HAP-1 (cell line): ENCODE data around the gene VIT.

Experiments used
- DNase-seq, 2 experiments: peaks; one replicate each; pipeline ENCODE4 v3.0.0-alpha.2; 2016 to 2020; ENCODE audit warnings: low spot score in 2 of 2
- H3K27me3 ChIP-seq: fragments of 250-450 bp; sonication (Bioruptor Pico); 2 replicates; pipeline ENCODE4 v1.5.1; 2020; ENCODE audit warnings: low read depth, mild to moderate bottlenecking, moderate library complexity
- H3K36me3 ChIP-seq: fragments of 250-450 bp; sonication (Bioruptor Pico); replicated peaks from 2 replicates; pipeline ENCODE4 v1.5.1; 2020; ENCODE audit warnings: mild to moderate bottlenecking
- H3K4me1 ChIP-seq: fragments of 250-450 bp; sonication (Bioruptor Pico); 2 replicates; pipeline ENCODE4 v1.5.1; 2020; ENCODE audit warnings: mild to moderate bottlenecking
- H3K4me3 ChIP-seq: fragments of 250-450 bp; sonication (Bioruptor Pico); 2 replicates; pipeline ENCODE4 v1.5.1; 2020; ENCODE audit warnings: mild to moderate bottlenecking, moderate library complexity
- H3K9me3 ChIP-seq: fragments of 250-450 bp; sonication (Bioruptor Pico); 2 replicates; pipeline ENCODE4 v1.5.1; 2020; ENCODE audit warnings: mild to moderate bottlenecking, moderate library complexity
- in situ Hi-C: fragments of 300-500 bp; cut with MboI; formaldehyde crosslinking; loops from 3 replicates; pipeline ENCODE4 v1.14.3; 2020; ENCODE audit warnings: low sequenced_read_pairs, inconsistent platforms, mixed read lengths

VIT gene

GRCh38 chr2:36737131-36737750 is 40.7 kb downstream of the VIT start:
- Histone ChIP-seq H3K27me3 (no peaks in the 10 kb centered on the region), H3K9me3 (no peaks in the 10 kb centered on the region), H3K36me3 (no peaks in the 10 kb centered on the region), H3K4me1 (peaks cover 27% of the 10 kb centered on the region), H3K4me3 (no peak overlapping the region)
- DNase-seq, result peak in 1 of 2 experiments; percentile 31
- in situ Hi-C loops, result no loop called here

- peaks cover 17% of the 10 kb centered on the region for H3K4me1 ChIP-seq
- no peaks in the 10 kb centered on the region for H3K9me3 ChIP-seq
- no peak for DNase-seq
- in situ Hi-C loops, result no loop called here
- no peaks in the 10 kb centered on the region for H3K36me3 ChIP-seq
- H3K27me3 ChIP-seq, result no peaks in the 10 kb centered on the region
- no peak overlapping the region for H3K4me3 ChIP-seq
Observed at GRCh38 chr2:36740061-36740460, 43.6 kb downstream of the VIT start.

GRCh38 chr2:36741188-36741837 is 44.8 kb downstream of the VIT start:
- in situ Hi-C loops, result no loop called here

GRCh38 chr2:36743954-36744353 is 47.4 kb downstream of the VIT start:
- Histone ChIP-seq H3K36me3 (no peaks in the 10 kb centered on the region), H3K9me3 (no peaks in the 10 kb centered on the region), H3K4me1 (no peaks in the 10 kb centered on the region; the same call in 1 of the 2 replicates), H3K27me3 (no peaks in the 10 kb centered on the region), H3K4me3 (no peak overlapping the region)
- in situ Hi-C loops, result no loop called here
- DNase-seq, result no peak

More at GRCh38 chr2:36741188-36741837, 44.8 kb downstream of the VIT start:
- no peaks in the 10 kb centered on the region for H3K36me3 ChIP-seq
- H3K4me1 ChIP-seq, result peaks cover 13% of the 10 kb centered on the region
- no peak overlapping the region for H3K4me3 ChIP-seq
- no peak for DNase-seq
- H3K9me3 ChIP-seq, result no peaks in the 10 kb centered on the region
- H3K27me3 ChIP-seq, result no peaks in the 10 kb centered on the region

- no peak overlapping the region for H3K4me3 ChIP-seq
- H3K27me3 ChIP-seq, result no peaks in the 10 kb centered on the region
- H3K36me3 ChIP-seq, result no peaks in the 10 kb centered on the region
- H3K9me3 ChIP-seq, result no peaks in the 10 kb centered on the region
- DNase-seq, result no peak
- H3K4me1 ChIP-seq, result no peaks in the 10 kb centered on the region; the same call in 1 of the 2 replicates
- in situ Hi-C loops, result no loop called here
Observed at GRCh38 chr2:36748166-36748565, 51.7 kb downstream of the VIT start.

- DNase-seq, result no peak
- Histone ChIP-seq H3K4me1 (no peaks in the 10 kb centered on the region; the same call in 1 of the 2 replicates), H3K27me3 (no peaks in the 10 kb centered on the region), H3K4me3 (no peak overlapping the region), H3K9me3 (no peaks in the 10 kb centered on the region), H3K36me3 (no peaks in the 10 kb centered on the region)
- in situ Hi-C loops, result no loop called here
Observed at GRCh38 chr2:36750101-36750500, 53.6 kb downstream of the VIT start.

- no peak for DNase-seq
- H3K9me3 ChIP-seq, result no peaks in the 10 kb centered on the region
- H3K36me3 ChIP-seq, result no peaks in the 10 kb centered on the region
- in situ Hi-C loops, result no loop called here
- no peak overlapping the region for H3K4me3 ChIP-seq
- no peaks in the 10 kb centered on the region for H3K27me3 ChIP-seq
- H3K4me1 ChIP-seq, result no peaks in the 10 kb centered on the region
Observed at GRCh38 chr2:36753706-36754221, 57.3 kb downstream of the VIT start.

GRCh38 chr2:36754578-36754977 is 58.1 kb downstream of the VIT start:
- no peaks in the 10 kb centered on the region for H3K9me3 ChIP-seq
- H3K36me3 ChIP-seq, result no peaks in the 10 kb centered on the region
- no peak overlapping the region for H3K4me3 ChIP-seq
- in situ Hi-C loops, result no loop called here
- H3K4me1 ChIP-seq, result no peaks in the 10 kb centered on the region
- DNase-seq, result no peak
- H3K27me3 ChIP-seq, result no peaks in the 10 kb centered on the region

GRCh38 chr2:36756438-36756837 is 59.9 kb downstream of the VIT start:
- no peaks in the 10 kb centered on the region for H3K4me1 ChIP-seq
- in situ Hi-C loops, result no loop called here

GRCh38 chr2:36762764-36763490 is 66.4 kb downstream of the VIT start:
- in situ Hi-C loops, result no loop called here
- no peaks in the 10 kb centered on the region for H3K27me3 ChIP-seq
- H3K4me3 ChIP-seq, result no peak overlapping the region

More at GRCh38 chr2:36756438-36756837, 59.9 kb downstream of the VIT start:
- DNase-seq, result no peak
- Histone ChIP-seq H3K4me3 (no peak overlapping the region), H3K9me3 (no peaks in the 10 kb centered on the region), H3K27me3 (no peaks in the 10 kb centered on the region), H3K36me3 (no peaks in the 10 kb centered on the region)

GRCh38 chr2:36769106-36769505 is 72.6 kb downstream of the VIT start:
- Histone ChIP-seq H3K4me1 (peaks cover 6% of the 10 kb centered on the region), H3K27me3 (no peaks in the 10 kb centered on the region), H3K9me3 (no peaks in the 10 kb centered on the region), H3K4me3 (no peak overlapping the region), H3K36me3 (no peaks in the 10 kb centered on the region)
- in situ Hi-C loops, result no loop called here
- DNase-seq, result no peak

More at GRCh38 chr2:36762764-36763490, 66.4 kb downstream of the VIT start:
- Histone ChIP-seq H3K9me3 (no peaks in the 10 kb centered on the region), H3K36me3 (no peaks in the 10 kb centered on the region), H3K4me1 (no peaks in the 10 kb centered on the region)
- no peak for DNase-seq

- DNase-seq, result peak; percentile 70 to 86
- H3K4me1 ChIP-seq, result peaks cover 6% of the 10 kb centered on the region
- in situ Hi-C loops, result no loop called here
- no peak overlapping the region for H3K4me3 ChIP-seq
- no peaks in the 10 kb centered on the region for H3K36me3 ChIP-seq
- no peaks in the 10 kb centered on the region for H3K9me3 ChIP-seq
- H3K27me3 ChIP-seq, result no peaks in the 10 kb centered on the region
Observed at GRCh38 chr2:36770542-36771287, 74.2 kb downstream of the VIT start.

GRCh38 chr2:36771671-36772070 is 75.2 kb downstream of the VIT start:
- Histone ChIP-seq H3K9me3 (no peaks in the 10 kb centered on the region), H3K4me1 (peaks cover 6% of the 10 kb centered on the region), H3K4me3 (no peak overlapping the region), H3K27me3 (no peaks in the 10 kb centered on the region), H3K36me3 (no peaks in the 10 kb centered on the region)
- in situ Hi-C loops, result no loop called here
- DNase-seq, result no peak
